COR-L47 (cell line): ENCODE results near the gene CFAP251.
"Not testable (repeated sequence)": the region's sequence is repeated elsewhere in the genome, so short reads cannot be mapped to it uniquely, and the experiment has no call there.

Experiments
- DNase-seq: peaks from one replicate; lab custom pipeline; 2025; lab: John Stamatoyannopoulos, UW

The CFAP251 gene, protein sequence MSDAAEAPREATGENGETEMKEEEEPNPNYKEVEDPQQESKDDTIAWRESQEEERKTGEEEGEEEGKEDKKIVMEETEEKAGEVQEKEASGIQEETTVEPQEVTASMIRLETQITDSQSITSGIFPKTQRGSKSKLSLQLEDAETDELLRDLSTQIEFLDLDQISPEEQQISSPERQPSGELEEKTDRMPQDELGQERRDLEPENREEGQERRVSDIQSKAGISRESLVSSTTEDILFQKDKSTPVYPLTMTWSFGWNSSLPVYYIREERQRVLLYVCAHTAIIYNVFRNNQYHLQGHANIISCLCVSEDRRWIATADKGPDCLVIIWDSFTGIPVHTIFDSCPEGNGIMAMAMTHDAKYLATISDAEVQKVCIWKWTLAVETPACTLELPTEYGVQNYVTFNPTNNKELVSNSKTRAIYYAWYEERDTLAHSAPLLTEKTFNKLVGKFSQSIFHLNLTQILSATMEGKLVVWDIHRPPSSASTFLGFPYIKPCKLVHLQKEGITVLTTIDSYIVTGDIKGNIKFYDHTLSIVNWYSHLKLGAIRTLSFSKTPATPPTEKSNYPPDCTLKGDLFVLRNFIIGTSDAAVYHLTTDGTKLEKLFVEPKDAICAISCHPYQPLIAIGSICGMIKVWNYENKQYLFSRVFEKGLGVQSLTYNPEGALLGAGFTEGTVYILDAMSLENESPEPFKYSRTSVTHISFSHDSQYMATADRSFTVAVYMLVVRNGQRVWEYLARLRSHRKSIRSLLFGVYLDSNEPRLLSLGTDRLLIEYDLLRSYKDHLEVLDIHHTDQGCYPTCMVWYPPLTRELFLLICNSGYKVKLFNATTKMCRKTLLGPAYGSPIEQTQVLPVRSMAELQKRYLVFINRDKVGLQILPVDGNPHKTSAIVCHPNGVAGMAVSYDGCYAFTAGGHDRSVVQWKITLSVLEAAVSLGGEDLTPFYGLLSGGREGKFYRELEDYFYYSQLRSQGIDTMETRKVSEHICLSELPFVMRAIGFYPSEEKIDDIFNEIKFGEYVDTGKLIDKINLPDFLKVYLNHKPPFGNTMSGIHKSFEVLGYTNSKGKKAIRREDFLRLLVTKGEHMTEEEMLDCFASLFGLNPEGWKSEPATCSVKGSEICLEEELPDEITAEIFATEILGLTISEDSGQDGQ

DNA sequence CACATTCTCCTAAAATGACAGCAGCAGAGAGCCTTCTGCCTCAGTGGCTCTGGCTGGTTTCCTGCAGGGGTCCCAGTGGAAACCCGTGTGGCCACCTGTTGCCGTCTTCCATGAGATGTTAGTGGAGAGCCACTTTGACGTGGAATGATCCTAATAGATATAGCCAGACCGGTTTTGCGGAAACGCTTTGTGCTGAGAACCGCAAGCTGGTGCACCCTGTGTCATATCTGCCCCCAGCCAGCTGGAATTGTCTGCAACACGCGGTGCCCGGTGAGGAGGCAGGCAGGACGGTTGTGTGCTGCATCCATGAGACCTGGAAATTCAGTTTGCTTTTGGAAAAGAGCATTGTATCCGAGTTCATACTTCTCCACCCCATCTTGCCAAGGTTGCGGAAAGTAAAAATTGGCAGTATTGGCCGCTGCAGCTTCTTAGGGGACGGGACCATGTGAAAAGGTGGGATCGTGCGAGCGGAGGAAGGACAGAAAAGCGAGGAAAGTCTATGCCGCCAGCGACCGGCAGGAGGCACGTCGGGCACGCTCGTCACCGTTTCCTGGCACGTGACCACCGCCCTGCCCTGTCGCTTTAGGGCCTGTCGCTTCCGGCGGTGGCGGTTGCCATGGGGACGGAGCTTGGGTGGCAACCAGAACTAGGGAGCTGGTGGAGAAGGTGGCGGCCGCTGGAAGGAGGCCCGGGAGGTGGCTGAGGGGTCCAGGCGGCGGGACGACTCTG is at the start of gene CFAP251:
CFAP251 (plus strand) TSS at position 643 of the 729 bp plus-strand sequence. CDS start 2,714 bp downstream, outside the sequence.
- DNase-seq, result peak; percentile 97

DNA sequence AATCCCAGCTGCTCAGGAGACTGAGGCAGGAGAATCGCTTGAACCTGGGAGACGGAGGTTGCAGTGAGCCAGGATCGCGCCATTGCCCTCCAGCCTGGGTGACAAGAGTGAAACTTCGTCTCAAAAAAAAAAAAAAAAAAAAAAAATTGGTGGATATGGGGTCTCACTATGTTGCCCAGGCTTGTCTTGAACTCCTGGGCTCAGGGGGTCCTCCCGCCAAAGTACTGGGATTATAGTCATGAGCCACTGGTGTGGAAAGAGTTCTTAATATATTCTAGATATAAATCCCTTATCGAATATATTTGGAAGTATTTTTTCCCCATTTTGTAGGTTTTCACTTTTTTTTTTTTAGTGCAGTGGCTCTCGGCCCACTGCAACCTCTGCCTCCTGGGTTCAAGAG is 49.2 kb upstream of the CFAP251 start:
- not testable (repeated sequence) for DNase-seq

DNA sequence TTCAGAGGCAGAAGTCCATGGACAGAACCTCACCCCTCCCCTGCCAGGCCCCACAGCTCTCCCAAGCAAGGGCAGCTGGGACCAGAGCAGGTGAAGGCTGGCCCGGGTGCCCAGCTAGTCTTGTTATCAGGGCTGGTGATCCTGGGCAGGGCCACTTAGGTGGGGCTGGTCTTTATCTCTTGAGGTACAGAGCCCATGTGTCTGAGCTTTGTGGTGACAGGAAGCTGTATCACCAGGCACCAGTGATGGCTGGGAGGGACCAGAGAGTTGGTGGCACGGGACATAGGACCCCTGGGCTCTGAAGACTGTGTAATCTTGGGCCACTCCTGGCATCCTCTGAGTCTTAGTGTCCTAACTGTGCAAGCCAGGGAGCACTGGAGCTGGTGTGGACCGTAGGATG is 46.9 kb upstream of the CFAP251 start:
- DNase-seq, result no peak

DNA sequence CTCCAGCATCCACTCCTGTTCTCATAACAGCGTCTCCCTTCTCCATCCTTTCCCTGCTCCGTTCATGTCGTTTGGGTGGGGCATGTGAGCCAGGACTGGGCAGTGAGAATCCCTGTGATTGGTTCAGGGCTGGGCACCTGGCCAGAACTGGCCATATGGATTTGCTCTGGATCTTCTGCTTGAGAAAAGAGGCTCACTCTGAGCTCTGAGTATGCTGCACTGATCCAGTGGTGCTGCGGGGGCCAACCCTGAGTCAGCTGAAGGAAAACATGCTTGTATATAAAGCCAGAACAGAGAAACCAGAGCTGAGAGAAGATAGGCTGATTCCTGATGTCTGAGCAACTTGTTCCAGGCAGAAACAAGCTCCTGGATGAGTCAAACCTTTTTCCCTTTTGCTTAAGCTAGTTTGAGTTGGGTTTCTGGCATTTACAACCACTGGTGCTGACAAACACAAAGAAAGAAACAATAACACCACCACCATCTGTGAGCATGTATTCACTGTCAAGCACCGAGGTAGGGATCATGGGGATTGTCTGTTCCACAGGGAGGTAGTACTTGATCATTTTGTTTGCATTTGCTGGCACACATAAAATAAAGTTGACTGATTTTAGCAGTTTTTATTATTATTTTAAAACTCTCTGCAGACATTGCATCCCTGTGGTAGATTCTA is 45.7 kb upstream of the CFAP251 start:
- peak; percentile 27 for DNase-seq

DNA sequence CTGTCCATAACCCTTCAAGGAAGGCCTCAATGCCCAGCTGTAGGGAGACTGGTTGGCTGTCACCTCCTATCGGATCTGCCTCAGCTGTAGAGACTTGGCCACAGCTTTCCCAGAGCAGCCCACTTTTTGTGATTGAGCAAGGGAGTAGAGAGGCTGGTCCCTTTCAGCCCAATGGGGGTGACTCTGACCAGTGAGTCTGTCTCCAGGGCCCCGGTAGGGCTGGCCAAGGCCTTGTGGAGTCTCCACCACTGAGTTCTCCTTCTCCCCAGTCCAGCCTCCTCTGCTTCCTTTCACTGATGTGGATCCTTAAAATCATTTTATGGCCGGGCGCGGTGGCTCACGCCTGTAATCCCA is 45.2 kb upstream of the CFAP251 start:
- DNase-seq, result no peak

DNA sequence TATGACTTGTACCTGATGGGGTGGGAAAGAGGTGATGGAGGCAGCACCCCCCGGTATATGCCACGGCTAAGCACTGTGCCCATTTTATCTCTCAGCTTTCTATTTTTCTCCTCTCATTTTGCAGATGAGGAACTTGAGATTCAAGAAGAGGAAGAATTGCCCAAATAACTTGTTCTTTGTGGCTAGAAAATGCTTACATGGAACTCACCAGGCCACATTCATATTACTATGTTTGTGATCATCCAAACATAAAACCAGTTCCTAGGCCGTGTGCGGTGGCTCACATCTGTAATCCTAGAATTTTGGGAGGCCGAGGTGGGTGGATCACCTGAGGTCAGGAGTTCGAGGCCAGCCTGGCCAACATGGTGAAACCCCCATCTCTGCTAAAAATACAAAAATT is 44.3 kb upstream of the CFAP251 start:
- no peak for DNase-seq

DNA sequence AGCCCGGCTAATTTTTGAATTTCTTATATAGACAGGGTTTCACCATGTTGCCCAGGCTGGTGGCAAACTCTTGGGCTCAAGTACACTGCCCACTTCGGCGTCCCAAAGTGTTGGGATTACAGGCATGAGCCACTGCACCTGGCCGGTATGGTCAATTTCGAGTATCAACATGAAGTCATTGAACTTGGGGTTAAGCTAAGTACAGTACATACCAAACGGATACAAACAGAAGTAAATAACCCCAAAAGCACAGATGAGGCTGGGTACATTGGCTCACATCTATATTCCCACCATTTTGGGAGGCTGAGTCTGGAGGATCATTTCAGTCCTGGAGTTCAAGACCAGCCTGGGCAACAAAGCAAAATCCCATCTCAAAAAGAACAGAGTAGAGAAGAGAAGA is 42.8 kb upstream of the CFAP251 start:
- DNase-seq, result no peak

DNA sequence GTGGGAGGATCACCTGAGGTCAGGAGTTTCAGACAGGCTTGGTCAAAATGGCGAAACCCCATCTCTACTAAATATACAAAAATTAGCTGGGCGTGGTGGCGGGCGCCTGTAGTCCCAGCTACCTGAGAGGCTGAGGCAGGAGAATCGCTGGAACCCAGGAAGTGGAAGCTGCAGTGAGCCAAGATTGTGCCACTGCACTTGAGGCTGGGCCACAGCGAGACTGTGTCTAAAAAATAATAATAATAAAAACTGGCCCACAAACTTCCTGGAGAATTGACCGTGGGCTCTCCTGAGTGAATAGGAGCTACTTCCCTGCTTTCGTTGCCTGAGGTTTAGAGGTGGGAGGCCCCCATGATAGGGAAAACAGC is 42.3 kb upstream of the CFAP251 start:
- DNase-seq, result not testable (repeated sequence)

DNA sequence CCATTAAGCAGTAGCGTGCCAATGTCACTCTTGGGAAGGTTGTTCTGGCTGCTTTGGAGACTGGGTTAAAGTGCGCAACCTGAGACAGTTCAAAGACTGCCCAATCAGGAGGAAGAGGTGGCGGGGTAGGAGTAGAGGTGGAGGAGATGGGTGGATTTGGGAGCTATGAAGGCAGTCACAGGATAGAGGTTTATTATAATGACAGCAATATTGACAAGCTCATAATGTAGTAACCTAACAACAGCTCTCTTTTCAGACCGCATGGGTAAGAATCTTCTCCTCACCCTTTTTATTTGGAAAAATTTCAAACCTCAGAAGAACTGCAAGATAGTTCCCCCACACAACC is 35.1 kb upstream of the CFAP251 start:
- no peak for DNase-seq

DNA sequence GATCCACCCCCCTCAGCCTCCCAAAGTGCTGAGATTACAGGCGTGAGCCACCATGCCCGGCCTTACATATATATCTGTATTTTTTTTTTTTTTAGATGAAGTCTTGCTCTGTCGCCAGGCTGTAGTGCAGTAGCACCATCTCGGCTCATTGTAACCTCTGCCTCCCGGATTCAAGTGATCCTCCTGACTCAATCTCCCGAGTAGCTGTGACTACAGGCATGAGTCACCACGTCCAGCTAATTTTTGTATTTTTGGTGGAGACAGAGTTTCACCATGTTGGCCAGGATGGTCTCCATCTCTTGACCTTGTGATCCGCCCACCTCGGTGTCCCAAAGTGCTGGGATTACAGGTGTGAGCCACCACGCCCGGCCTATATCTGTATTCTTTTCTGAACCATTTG is 33.3 kb upstream of the CFAP251 start:
- not testable (repeated sequence) for DNase-seq

DNA sequence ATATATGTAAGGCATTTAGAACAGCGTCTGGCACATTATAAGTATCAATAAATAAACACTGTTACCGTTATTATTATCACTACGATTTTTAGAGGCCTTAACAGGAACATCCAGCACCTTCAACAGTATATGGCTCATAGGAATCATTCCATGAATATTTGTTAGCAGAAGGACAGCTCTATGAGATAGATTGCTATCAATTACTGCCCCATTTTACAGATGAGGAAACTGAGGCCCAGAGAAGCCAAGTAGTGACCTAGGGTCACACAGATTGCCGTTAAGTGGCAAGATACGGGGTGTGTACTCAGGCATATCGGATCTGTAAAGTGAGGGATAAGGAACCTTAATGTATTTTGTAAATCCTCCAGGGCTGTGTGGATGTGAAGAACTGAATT is 30.3 kb upstream of the CFAP251 start:
- DNase-seq, result no peak

DNA sequence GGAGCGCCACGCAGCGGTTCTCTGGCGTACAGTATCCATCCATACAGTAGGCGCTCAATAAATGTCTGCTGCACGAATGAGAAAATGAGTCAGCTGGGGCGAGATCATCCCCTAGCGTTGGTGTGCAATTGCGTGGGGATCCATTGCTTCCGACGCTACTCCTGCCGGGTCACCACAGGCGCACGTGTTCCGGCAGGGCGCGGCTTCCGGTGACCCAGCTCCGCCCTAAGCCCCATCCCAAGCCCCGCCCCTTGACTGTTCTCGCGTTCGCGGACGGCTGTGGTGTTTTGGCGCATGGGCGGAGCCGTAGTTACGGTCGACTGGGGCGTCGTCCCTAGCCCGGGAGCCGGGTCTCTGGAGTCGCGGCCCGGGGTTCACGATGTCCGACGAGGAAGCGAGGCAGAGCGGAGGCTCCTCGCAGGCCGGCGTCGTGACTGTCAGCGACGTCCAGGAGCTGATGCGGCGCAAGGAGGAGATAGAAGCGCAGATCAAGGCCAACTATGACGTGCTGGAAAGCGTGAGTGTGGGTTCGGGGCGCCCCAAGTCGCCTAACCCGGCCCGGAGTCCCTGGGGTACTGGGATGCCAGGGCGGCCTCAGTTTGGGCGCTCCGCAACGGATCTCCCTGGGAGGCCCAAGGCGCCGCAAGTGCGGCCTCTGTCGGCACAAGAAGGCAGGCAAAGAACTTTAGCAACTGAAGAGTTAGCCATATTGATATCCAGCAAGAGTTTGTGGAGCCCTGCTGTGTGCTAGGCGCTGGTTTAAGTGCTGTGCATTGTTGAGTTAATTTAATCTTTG is 29.7 kb upstream of the CFAP251 start, which contains the start of gene PSMD9:
PSMD9 (plus strand) TSS at position 313 of the 796 bp plus-strand sequence; CDS start at position 380, 67 bp downstream.
- DNase-seq, result peak; percentile 98

DNA sequence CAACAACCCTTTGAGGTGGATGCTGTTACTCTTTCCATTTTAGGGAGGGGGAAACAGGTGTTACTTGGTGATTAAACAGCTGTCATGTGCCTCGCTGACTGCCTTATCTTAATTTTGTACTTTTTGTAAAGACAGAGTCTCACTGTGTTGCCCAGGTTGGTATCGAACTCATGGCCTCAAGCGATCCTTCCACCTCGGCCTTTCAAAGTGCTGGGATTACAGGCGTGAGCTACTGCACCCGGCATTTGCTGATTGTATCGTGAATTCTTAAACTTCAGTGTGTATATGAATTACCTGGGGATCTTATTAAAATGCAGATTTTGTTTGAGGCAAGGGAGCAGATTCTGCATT is 29.1 kb upstream of the CFAP251 start:
- no peak for DNase-seq

DNA sequence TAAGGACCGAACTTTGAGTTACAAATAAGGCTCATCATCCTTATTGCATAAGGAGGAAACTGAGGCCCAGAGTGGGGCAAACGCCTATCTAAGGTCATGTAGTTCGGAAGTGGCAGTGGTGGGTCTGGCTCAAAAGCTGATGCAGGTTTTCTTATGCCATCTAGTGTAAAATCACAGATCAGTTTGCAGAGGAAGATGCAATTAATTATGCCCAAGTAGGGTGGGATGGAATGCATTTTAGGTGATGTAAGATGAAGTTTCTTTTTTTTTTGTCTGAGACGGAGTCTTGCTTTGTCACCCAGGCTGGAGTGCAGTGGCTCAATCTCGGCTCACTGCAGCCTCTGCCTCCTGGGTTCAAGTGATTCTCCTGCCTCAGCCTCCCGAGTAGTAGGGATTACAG is 28.7 kb upstream of the CFAP251 start:
- not testable (repeated sequence) for DNase-seq

DNA sequence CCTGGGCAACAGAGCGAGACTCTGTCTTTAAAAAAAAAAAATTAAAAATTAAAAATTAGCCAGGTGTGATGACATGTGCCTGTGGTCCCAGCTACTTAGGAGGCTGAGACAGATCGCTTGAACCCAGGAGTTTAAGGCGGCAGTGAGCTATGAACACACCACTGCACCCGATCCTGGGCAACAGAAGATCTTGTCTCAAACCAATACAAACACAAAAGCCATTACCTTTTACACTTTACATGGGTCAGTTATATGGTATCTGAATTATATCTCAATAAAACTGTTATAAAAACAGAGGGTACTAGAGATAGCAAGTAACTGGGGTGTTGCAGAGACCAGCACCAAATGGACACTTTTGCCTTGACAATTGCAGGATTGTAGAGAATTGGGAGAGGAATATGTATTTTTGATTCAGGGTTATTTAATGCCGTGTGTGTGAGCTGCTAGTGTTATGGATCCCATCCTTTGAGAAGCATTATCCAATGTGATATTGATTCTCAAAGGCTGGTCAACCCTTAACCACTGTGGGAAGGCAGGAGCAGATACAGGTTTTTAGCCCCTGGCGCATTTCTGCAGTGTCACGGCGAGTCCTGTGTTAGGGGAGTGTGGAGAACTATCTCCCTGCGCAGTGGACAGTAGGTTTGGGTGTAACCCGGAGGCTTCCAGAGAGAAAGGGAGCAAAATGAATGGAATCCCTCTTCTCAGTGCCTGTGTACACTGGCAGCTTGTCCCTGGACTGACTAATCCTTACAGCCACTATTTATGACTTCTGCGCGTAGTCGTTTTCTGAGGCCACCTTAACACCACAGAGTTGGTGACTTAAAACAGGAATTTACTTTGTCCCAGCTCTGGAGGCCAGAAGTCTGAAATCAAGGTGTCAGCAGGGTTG is 25.5 kb upstream of the CFAP251 start:
- no peak for DNase-seq

DNA sequence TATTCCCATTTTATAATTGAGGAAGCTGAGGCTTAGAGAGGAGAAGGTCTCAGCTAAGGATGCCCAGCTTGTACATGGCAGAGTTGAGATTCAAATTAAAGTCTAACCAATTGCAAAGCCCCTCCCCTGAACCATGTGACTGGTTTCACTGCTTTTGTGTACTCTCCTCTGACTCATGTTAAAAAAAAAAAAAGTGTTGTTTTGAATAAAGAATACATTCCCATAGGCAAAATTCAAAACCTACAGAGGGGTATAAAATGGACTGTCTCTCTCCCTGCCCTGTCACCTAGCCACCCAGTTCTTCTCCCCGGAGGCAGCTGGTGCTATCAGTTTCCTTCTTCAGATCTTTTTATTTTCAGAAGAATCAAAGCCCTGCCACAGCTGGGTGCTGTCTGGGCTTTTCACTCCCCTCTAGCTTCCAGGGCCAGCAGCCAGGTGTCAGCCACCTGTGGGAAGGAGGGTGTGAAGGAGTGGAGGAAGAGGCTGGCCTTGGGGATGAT is 24.4 kb upstream of the CFAP251 start:
- DNase-seq, result peak; percentile 52

DNA sequence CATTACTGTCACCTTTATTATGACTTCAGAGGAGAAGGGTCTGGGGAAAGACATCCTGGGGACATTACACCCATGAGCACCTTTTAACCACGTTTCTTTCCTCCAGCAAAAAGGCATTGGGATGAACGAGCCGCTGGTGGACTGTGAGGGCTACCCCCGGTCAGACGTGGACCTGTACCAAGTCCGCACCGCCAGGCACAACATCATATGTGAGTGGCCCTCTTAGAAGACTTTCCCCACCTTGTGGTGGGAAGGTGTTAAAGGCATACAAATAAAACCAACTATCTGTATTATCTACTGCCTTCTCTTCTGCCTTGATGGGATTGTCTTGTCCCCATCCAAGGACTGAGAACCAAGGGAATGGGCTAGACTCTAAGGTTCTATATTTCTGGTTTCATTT is 23.8 kb upstream of the CFAP251 start:
- peak; percentile 48 for DNase-seq

DNA sequence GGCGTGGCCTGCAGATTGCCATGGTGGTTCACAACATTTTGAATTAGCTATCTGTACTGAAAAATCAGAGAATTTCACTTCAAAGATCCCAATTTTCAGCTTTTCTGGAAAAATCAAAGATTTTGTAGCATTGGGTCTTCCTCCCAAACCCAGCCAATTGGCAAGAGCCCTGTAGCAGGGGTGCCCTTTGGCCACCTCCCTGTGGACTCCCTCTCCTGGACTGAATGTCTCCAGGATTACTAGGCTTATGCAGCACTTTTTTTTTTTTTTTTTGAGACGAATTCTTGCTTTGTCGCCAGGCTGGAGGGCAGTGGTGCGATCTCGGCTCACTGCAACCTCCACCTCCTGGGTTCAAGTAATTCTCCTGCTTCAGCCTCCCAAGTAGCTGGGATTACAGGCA is 20.1 kb upstream of the CFAP251 start:
- DNase-seq, result no peak

DNA sequence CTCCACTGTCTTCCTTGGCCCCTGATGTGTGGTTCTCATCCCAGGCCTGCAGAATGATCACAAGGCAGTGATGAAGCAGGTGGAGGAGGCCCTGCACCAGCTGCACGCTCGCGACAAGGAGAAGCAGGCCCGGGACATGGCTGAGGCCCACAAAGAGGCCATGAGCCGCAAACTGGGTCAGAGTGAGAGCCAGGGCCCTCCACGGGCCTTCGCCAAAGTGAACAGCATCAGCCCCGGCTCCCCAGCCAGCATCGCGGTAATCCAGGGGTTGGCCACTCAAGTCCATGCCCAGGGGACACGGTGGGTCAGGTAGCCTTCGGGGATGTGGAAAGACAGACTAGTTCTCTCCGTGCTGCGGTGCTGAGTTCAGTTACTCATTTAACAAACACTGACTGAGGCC is 18.8 kb upstream of the CFAP251 start:
- DNase-seq, result no peak
